T-helper 1 cell (primary cell): ENCODE measurements around the gene CAB39.

Source experiments
- DNase-seq, 5 donors: peaks; one replicate each; pipeline ENCODE4 v3.0.0-alpha.2; 2012 to 2020

Gene CAB39

DNA sequence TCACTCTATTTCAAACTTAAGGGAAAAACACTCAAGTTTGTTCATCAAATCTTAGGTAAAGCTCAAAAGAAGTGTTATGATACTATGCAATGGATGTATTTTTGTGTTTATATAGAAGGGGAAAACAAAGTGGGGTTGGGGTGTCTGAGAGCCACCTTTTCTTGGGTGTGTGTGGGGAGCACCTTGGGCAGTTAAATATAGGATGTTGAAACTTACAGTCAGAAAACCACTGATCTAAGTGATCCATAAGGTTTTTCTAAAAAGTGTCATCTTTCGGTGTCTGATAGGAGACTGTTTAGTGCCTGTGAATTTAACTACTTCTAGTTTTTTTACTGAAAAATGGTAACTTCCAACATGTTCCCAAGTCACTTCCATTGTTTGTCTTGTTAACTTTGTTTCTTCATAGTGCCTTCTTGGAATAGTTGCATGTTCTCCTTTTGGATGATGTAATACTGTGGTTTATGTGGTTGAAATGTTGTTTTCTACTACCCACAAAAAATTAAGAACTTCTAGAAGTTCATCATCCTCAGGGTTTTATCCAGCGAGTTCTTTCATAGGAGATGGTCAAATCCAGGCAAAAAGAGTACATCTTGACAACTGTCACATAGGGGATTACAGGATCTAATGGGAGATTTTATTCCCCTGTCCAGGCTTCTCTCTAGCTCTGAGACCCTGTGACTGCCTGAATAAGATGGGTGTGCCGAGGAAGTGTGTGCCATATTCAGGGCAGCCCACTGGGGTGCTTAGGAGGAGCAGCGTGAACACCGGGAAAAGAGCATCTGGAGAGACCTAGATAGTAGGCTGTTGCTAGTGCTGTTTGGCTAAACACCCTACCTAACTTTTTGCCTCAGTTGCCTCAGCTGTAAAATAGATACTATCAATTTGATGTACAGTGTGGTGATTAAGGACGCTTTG, 46.2 kb downstream of the CAB39 start:
- peak in 1 of 5 donors; percentile 42 for DNase-seq

DNA sequence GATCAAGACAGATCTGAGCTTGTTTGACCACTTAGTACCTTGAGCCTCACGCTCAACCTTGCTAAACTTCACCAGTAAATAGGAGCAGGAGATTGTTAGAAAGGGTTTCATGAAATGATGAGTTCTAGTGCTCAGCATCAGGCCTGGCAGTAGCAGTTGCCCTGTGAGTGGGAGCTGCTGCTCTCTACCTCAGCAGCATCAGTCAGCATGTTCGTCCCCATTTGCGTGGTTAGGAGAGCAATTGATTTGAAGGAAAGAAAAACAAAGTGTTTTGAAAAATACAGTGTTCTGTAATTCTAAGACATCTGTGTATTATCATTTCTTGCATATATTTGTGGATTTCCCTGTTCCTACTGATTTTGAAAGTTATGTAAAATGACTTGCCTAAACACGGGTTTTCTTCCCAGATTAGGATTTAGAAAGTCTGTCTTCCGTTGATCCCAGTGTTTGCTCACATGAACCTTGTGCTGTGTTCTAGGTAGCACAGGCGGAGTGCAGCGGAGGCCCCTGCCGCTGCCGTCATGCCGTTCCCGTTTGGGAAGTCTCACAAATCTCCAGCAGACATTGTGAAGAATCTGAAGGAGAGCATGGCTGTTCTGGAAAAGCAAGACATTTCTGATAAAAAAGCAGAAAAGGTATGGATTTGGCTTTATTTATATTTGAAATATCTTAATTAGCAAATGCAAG, 47.0 kb downstream of the CAB39 start:
- DNase-seq = no peak

DNA sequence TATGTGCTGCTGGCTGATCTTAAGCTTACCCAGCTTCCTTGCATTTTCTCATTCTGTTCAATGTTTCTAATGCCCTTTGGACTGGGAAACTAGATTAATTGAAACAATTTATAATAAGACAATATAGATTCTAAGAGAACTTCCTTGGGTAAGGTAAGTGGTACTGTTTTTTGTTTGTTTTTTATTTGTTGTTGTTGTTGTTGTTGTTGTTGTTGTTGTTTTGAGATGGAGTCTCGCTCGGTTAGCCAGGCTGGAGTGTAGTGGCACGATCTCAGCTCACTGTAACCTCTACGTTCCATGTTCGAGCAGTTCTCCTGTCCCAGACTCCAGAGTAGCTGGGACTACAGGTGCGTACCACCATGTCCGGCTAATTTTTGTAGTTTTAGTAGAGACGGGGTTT, 49.1 kb downstream of the CAB39 start:
- DNase-seq = no peak

GRCh38 chr2:230762317-230762896, 49.8 kb downstream of the CAB39 start:
- peak in 2 of 5 donors; percentile 13 to 34 for DNase-seq

DNA sequence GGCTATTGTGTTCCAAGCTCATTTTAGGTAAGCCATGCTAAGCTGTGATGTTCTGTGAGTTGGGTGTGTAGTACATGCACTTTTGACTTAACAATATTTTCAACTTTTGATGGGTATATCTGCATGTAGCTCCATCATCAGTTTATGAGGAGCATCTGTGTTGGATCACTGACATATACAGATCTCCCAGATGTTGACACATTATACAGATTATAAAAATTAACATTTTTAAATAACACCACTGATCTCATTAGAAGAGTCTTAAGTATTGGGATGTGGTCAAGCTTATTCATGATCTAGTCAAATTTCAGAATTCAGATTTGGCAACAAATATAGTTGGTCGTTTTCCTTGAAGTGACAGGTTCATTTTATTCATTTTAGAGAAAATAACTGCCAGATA, 51.7 kb downstream of the CAB39 start:
- DNase-seq = no peak

- no peak for DNase-seq
Observed at GRCh38 chr2:230765611-230766300, 53.1 kb downstream of the CAB39 start.

DNA sequence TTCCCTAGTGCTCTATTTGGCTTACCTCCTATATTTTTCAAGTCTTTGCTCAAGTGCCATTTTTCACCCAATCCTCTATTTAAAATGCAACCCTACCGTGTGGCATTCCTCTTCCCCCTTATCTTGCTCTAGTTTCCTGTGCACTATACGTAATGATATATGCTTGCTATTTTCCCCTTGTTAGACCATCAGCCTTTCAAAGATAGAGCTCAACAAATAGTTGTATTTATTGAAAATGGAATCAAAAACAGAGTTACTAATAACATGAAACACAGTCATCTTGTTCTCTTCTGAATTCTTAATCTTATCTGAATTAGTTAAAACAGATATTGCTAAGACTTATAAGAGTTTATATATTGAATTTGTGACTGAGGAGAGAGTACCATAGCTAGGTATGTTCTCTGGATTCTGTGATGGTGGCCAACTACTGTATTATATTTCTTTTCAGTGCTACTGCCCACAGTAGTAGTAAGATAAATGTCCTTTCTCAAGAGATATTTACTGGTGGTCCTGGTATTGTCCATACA, 55.3 kb downstream of the CAB39 start:
- DNase-seq = no peak

DNA sequence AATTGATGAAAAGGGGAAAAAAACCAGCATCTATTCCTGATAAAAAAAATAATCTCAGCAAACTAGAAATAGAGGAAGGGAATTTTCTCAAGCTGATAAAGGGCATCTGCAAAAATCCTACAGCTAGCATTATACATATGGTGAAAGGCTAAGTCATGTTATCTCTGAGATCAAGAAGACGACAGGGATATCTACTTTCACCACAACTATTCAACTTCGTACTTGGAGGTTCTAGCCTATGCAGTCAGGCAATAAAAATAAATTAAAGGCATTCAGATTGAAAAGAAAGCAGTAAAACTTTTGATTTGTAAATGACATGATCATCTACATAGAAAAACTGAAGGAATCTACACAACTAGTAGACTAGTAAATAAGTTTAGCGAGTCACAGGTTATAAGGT, 58.2 kb downstream of the CAB39 start:
- DNase-seq = no peak

GRCh38 chr2:230772156-230772555, 59.5 kb downstream of the CAB39 start:
- DNase-seq = no peak

DNA sequence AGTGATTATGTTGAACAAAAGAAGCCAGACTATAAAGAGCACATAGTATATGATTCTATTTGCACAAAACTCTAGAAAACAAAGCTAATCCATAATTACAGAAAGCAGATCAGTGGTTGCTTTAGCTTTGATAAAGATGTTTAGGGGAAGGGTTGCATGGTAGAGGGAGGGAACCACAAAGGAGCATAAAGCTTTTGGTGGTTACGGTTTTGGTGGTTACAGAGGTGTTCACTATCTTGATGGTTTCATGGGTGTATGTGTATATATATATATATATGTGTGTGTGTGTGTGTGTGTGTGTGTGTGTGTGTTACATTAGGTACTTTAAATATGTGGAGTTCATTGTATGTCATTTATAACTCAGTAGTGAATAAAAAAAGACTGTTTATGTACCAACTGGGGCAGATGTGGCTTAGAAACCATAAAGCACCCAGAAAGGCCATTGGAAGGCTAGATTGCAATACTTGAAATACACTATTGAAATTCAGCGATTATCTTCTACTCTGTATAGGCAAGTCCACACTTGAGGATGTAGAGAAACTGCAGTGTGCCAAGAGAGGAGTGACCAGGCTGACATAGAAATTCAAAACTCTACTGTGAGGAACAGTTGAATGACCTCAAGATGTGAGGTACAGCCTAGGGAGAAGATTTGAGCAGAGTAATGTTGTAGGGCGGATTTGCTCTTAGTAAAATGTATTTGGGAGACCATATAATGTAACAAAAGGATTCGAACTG, 60.6 kb downstream of the CAB39 start:
- DNase-seq = peak in 1 of 5 donors; percentile 68

GRCh38 chr2:230774348-230774951, 61.8 kb downstream of the CAB39 start:
- no peak for DNase-seq

DNA sequence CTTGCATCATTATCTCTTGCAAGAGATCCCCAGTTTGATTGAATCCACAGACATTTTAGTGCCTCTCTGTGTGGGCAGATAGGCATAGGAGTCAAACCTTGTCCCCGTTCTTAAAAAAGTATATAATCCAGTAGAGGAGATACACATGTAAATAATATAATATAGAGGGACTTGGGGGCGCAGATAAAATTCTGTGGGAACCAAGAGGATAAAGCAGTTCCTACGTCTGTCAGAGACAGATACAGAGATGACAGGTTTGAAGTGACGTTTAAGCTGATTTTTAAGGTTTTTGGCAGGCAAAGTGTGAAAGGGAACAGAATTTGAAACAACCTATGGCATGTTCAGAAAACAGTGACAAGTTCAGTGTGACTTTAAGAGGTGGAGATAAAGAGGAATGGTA, 63.1 kb downstream of the CAB39 start:
- DNase-seq = no peak

DNA sequence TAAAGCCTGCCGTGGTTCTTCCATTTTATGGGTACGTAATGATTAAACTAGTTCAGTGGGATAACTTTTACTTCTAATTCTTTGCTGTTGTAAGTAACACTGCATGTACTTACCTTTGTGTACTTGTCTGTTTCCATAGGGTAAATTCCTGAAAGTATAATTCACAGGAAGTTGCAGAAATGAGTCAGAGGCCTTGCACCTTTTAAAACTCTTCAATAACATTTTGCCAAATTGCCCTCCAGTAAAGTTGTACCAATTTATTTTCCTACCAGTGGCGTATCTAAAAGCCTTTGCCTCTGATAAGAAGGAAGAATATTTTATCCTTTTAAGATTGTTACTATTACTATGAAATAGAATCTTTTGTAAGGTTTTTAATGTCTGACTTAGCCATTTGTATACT, 65.1 kb downstream of the CAB39 start:
- no peak for DNase-seq

DNA sequence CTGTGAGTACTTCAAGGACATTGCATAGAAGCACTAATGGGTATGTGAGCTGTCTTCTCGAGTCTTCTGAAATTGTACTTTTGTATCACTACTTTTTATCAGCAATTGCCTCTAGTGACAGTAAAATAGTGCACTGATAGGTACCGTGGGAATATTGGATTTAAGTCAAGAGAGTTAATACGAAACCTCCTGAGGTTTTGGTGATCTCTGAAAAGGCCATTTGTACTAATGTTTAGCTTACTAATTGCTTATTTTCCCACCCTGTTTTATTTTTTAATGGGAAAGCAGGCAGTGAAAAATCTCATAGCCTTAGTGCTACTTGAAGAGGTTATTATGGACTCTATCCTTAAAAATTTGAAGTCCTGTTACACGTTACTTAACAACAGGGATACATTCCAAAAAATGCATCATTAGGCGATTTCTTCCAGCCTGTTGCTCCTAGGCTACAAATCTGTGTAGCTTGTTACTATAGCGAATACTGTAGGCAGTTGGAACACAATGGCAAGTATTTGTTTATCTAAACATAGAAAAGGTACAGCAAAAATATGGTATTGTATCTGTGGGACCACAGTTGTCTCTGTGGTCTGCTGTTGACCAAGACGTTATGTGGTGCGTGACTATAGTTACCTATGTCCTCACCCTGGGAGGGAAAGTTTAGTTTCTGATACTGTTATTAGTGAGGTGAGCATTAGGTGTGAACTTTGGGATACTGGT, 65.9 kb downstream of the CAB39 start:
- DNase-seq = no peak

GRCh38 chr2:230779126-230779525, 66.5 kb downstream of the CAB39 start:
- peak in 1 of 5 donors; percentile 73 for DNase-seq

DNA sequence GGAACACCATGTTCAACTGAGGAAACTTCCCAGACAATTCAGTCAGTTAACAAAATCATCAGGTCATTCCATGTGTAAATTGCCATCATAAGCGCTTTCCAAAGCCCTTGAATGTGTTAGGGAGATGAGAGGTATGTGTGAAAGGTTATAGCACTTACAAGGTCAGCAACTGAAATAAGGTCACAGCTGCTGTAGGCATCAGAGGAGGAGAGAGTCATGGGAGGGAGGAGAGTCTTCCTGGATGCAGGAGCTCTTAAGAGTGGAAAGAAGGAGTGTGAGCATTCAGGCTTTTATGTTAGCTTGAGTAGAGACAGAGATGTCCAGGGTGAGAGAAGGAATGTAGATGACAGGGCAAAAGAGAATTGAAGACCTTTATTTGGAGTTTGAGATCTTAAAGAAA, 67.0 kb downstream of the CAB39 start:
- DNase-seq = no peak

DNA sequence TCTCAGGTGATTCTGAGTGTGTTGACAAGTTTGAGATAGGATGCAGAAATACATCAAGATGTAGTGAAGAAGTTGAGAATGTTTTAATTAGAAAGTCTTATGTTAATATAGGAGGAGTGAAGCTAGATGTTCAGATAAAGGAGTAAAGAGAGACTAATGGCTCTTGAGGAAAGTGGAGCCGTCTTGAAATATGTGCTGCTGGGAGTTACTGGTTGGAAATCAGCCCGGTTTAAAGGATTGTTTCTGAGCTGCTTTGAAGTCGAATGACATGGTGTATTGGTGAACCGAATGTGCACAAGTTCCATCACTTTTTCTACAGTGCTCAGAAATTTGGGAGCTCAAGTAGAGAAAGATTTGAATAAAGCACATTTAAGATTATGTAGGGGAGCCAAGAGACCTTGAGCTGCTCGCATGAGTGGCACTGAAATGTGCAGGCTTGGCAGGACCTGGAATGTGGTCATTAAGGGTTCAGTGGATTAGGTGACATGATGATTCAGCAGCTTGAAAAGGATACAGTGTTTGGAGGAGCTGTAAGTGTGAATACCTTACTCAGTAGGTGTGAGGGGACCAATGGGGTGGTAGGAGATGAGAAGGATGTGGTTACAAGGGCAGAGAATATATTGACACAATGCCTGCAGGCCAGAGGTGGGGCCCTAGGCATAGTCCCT, 68.6 kb downstream of the CAB39 start:
- peak in 4 of 5 donors; percentile 12 to 86 (median 32) for DNase-seq

DNA sequence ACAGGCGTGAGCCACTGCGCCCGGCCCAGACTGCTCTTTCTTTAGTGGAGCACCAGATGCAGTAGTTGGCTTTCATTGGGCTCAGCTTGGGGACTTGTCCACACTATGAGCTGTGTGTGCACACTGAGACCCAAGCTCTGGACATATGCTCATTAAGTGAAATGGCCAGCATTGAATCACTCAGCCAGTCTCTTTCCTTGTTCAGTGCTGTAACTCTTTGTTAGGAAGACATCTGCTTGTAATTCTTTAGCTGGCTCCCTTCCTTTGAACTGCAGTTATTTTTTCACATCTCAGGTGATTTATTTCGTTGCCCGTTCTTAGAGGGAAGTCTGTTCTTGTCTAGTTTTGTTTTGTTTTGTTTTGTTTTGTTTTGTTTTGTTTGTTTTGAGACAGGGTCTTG, 70.5 kb downstream of the CAB39 start:
- DNase-seq = no peak

DNA sequence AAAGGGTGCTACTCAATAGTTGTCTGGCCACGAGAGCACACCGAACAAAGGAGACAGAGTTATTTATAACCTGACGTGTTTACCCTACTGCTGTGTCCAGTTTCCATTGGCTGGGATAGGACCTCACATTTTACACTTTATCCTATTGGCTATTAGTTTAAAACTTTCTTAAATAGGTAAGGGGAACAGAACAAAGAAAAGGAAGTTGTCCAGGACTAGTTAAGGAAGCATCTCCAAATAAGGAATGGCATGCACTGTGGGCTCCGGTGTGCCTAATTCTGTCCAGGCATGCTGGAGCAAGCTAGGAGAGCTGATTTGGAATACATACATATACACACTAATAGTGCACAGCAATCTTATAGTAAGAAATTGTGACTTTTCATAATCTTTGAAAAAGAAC, 72.2 kb downstream of the CAB39 start:
- no peak for DNase-seq

DNA sequence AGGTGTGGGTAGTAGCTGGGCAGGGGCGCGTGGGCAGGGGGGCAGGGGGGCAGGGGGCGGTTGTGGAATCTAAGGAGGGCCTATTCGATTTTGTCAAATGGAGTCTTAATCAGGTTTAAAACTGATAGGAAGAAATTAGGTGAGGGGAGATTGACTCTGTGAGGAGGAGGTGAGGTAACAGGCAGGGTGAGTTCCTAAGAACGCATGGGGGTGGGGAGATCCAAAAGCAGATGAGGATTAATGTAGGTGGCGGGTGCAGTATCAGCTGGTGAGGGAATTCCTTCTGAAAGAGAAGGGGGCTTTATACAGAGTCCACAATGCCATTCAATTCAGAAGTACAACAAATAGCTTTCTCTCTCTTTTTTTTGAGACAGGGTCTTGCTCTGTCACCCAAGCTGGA, 72.7 kb downstream of the CAB39 start:
- DNase-seq = no peak
